Mesendoderm (in vitro differentiated cells): ENCODE measurements around the gene CRACR2A.

Experiments
- DNase-seq: peaks from one replicate; pipeline ENCODE4 v3.0.0; 2013
- H2AK5ac ChIP-seq: 2 replicates; pipeline ENCODE4 v1.6.1; 2013; ENCODE audit warnings: low read length, inconsistent platforms
- H2BK120ac ChIP-seq: 2 replicates; pipeline ENCODE4 v1.6.1; 2013; ENCODE audit warnings: low read depth, mild to moderate bottlenecking, low read length, moderate library complexity, mixed read lengths
- H2BK15ac ChIP-seq: replicated peaks from 2 replicates; pipeline ENCODE4 v1.6.1; 2013; ENCODE audit warnings: low read depth, mild to moderate bottlenecking, moderate library complexity
- H2BK5ac ChIP-seq: 2 replicates; pipeline ENCODE4 v1.6.1; 2013; ENCODE audit warnings: low read length, inconsistent platforms
- H3K18ac ChIP-seq: 2 replicates; pipeline ENCODE4 v1.6.1; 2013; ENCODE audit warnings: mild to moderate bottlenecking, low read length, mixed read lengths
- H3K23ac ChIP-seq: one replicate; pipeline ENCODE4 v1.6.1; 2013; ENCODE audit warnings: low read length
- H3K27ac ChIP-seq: 2 replicates; pipeline ENCODE4 v1.5.1; 2013; ENCODE audit warnings: low read depth, mild to moderate bottlenecking, inconsistent platforms, low read length, moderate library complexity
- H3K27me3 ChIP-seq: 2 replicates; pipeline ENCODE4 v1.6.1; 2013; ENCODE audit warnings: low read length, control low read depth, mild to moderate bottlenecking, inconsistent platforms; ENCODE audit not compliant: insufficient read depth, poor library complexity
- H3K36me3 ChIP-seq: 2 replicates; pipeline ENCODE4 v1.6.1; 2013; ENCODE audit warnings: low read length, inconsistent platforms; ENCODE audit not compliant: control insufficient read depth, insufficient read depth
- H3K4ac ChIP-seq: one replicate; pipeline ENCODE4 v1.6.1; 2013; ENCODE audit warnings: low read depth, mild to moderate bottlenecking, low read length, moderate library complexity
- H3K4me1 ChIP-seq: 2 replicates; pipeline ENCODE4 v1.6.1; 2013; ENCODE audit warnings: low read depth, low read length, inconsistent platforms; ENCODE audit not compliant: control insufficient read depth
- H3K4me2 ChIP-seq: 2 replicates; pipeline ENCODE4 v1.6.1; 2013; ENCODE audit warnings: low read length
- H3K4me3 ChIP-seq: 2 replicates; pipeline ENCODE4 v1.5.1; 2013; ENCODE audit warnings: mild to moderate bottlenecking, low read length
- H3K56ac ChIP-seq: one replicate; pipeline ENCODE4 v1.6.1; 2013; ENCODE audit warnings: low read length
- H3K79me1 ChIP-seq: 2 replicates; pipeline ENCODE4 v1.6.1; 2013; ENCODE audit warnings: low read length, inconsistent platforms
- H3K79me2 ChIP-seq: 2 replicates; pipeline ENCODE4 v1.6.1; 2013; ENCODE audit warnings: mild to moderate bottlenecking, low read length; ENCODE audit not compliant: control insufficient read depth, insufficient read depth
- H3K9ac ChIP-seq: 2 replicates; pipeline ENCODE4 v1.6.1; 2013; ENCODE audit warnings: low read length, inconsistent platforms
- H4K5ac ChIP-seq: one replicate; pipeline ENCODE4 v1.6.1; 2013; ENCODE audit warnings: low read length
- H4K8ac ChIP-seq: one replicate; pipeline ENCODE4 v1.6.1; 2013; ENCODE audit warnings: low read depth, mild to moderate bottlenecking, control low read depth, low read length, moderate library complexity
- WGBS: extraction: QIAGEN DNeasy Blood & Tissue Kit; methylation state at CpG from one replicate; pipeline ENCODE4 v1.1.7; 2013; ENCODE audit warnings: low lambda C conversion rate, missing lambda C conversion rate; ENCODE audit not compliant: insufficient coverage; ENCODE audit errors: extremely low coverage; 5-methylcytosine and 5-hydroxymethylcytosine counted together

Gene CRACR2A

DNA sequence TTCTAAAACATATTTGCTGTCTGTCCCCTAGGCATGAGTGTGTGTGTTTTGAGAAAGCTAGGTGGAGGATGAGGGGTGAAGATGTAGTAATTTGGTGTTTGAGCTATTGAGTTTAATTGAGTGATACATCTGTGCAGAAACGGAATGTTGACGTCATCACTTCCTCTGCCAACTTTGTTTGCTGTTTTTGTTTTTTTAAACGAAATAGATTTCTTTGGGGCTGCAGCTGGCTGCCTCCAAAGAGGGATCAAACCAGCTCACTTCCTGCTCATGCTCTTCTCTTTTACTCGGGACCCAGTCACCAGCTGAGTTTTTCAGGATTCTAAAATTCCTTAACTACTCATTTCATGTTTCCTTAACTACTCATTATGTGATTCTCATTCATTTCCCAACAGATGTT is 19.5 kb upstream of the CRACR2A start:
- H3K4me2 ChIP-seq, result no peak overlapping the region
- H3K23ac ChIP-seq, result no peak overlapping the region
- no peak overlapping the region for H3K18ac ChIP-seq
- no peak overlapping the region for H2BK15ac ChIP-seq
- no peak overlapping the region for H2BK120ac ChIP-seq
- H3K79me1 ChIP-seq, result no peaks in the 10 kb centered on the region
- no peak overlapping the region for H4K8ac ChIP-seq
- H3K4ac ChIP-seq, result no peak overlapping the region
- no peaks in the 10 kb centered on the region for H3K4me1 ChIP-seq
- no peaks in the 10 kb centered on the region for H3K79me2 ChIP-seq
- no CpG with 5 or more reads among the region's 4 CpGs for WGBS
- no peak overlapping the region for H2AK5ac ChIP-seq
- no peak overlapping the region for H3K56ac ChIP-seq
- no peak overlapping the region for H3K4me3 ChIP-seq
- no peaks in the 10 kb centered on the region for H3K27me3 ChIP-seq
- H4K5ac ChIP-seq, result no peak overlapping the region
- no peak overlapping the region for H3K9ac ChIP-seq
- no peak for DNase-seq
- no peak overlapping the region for H3K27ac ChIP-seq
- no peaks in the 10 kb centered on the region for H3K36me3 ChIP-seq
- H2BK5ac ChIP-seq, result no peak overlapping the region

GRCh38 chr12:3771853-3772252 is 18.9 kb upstream of the CRACR2A start:
- Histone ChIP-seq H3K23ac (no peak overlapping the region), H3K36me3 (no peaks in the 10 kb centered on the region), H3K18ac (no peak overlapping the region), H3K79me2 (no peaks in the 10 kb centered on the region), H3K4me1 (no peaks in the 10 kb centered on the region), H3K9ac (no peak overlapping the region), H3K4me2 (no peak overlapping the region), H3K56ac (no peak overlapping the region), H2BK15ac (no peak overlapping the region), H3K4ac (no peak overlapping the region), H3K27ac (no peak overlapping the region), H3K27me3 (no peaks in the 10 kb centered on the region), H3K4me3 (no peak overlapping the region), H3K79me1 (no peaks in the 10 kb centered on the region), H2BK5ac (no peak overlapping the region), H2BK120ac (no peak overlapping the region), H4K5ac (no peak overlapping the region), H2AK5ac (no peak overlapping the region), H4K8ac (no peak overlapping the region)
- no peak for DNase-seq
- no CpG with 5 or more reads among the region's 1 CpG for WGBS

- H3K4me2 ChIP-seq, result no peak overlapping the region
- no peaks in the 10 kb centered on the region for H3K27me3 ChIP-seq
- no CpG with 5 or more reads among the region's 1 CpG for WGBS
- H3K18ac ChIP-seq, result no peak overlapping the region
- H2AK5ac ChIP-seq, result no peak overlapping the region
- no peak overlapping the region for H2BK15ac ChIP-seq
- no peaks in the 10 kb centered on the region for H3K36me3 ChIP-seq
- H3K79me2 ChIP-seq, result no peaks in the 10 kb centered on the region
- no peaks in the 10 kb centered on the region for H3K79me1 ChIP-seq
- no peak overlapping the region for H4K5ac ChIP-seq
- H3K56ac ChIP-seq, result no peak overlapping the region
- H3K4me1 ChIP-seq, result no peaks in the 10 kb centered on the region
- no peak overlapping the region for H3K27ac ChIP-seq
- no peak for DNase-seq
- H3K4me3 ChIP-seq, result no peak overlapping the region
- H4K8ac ChIP-seq, result no peak overlapping the region
- H3K23ac ChIP-seq, result no peak overlapping the region
- H2BK120ac ChIP-seq, result no peak overlapping the region
- no peak overlapping the region for H2BK5ac ChIP-seq
- no peak overlapping the region for H3K4ac ChIP-seq
- no peak overlapping the region for H3K9ac ChIP-seq
Observed at GRCh38 chr12:3770891-3771290, 18.0 kb upstream of the CRACR2A start.

DNA sequence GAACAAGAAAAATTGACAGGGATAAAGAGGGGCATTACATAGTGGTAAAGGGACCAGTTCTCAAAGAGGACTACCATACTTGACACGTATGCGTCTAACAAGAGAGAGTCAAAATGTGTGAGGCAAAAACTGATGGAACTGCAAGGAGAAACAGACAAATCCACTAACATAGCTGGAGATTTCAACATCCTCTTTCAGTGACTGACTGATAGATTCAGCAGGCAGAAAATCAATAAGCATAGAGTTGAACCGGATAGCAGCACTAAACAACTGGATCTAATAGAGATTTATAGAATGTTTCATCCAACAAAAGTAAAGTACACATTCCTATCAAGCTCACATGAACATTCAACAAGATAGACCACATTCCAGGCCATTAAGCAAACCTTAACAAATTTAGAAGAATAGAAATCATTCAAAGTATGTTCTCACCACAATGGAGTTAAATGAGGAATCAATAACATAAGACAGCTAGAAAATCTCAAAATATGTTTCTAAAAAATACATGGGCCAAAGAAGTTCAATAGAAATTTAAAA is 16.1 kb upstream of the CRACR2A start:
- Histone ChIP-seq H3K56ac (no peak overlapping the region), H2BK5ac (no peak overlapping the region), H3K79me1 (no peaks in the 10 kb centered on the region), H4K5ac (no peak overlapping the region), H2AK5ac (no peak overlapping the region), H3K27me3 (no peaks in the 10 kb centered on the region), H3K4ac (no peak overlapping the region), H3K9ac (no peak overlapping the region), H2BK15ac (no peak overlapping the region), H3K36me3 (no peaks in the 10 kb centered on the region), H4K8ac (no peak overlapping the region), H3K27ac (no peak overlapping the region), H2BK120ac (no peak overlapping the region), H3K18ac (no peak overlapping the region), H3K4me2 (no peak overlapping the region), H3K4me3 (no peak overlapping the region), H3K23ac (no peak overlapping the region), H3K4me1 (no peaks in the 10 kb centered on the region), H3K79me2 (no peaks in the 10 kb centered on the region)
- WGBS, result no CpG with 5 or more reads among the region's 3 CpGs
- no peak for DNase-seq

DNA sequence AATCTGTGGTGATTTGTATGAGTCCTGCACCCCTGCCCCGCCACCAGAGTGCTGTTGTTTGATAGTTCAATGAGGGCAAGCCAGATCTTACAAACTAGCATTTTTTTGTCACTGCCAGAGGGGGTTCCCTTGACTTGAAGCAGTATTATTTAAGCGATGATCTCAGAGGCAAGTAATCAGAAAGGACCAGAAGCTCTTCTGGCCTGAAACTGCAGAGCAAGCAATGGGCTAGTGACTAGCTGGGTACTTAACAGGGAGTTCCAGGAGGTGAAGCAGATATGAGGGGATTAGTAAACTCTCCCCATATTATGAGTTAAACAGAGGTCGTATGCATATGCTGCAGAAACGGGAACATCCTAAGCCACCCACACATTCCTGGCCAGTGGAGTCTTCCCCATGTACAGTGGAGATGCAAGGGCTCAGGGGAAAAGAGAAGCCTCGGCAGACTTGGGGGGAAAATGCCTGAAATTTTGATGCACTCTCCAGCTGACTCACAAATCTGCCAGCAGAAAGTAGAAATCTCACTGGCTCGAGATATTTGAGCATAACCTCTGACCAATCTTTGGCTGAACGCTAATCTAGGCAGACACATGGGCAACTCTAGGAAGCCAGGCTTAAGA is 8.3 kb upstream of the CRACR2A start:
- WGBS, result no CpG with 5 or more reads among the region's 7 CpGs
- Histone ChIP-seq H3K56ac (no peak overlapping the region), H2AK5ac (no peak overlapping the region), H3K36me3 (no peaks in the 10 kb centered on the region), H3K4ac (no peak overlapping the region), H3K4me1 (no peaks in the 10 kb centered on the region), H3K4me3 (no peak overlapping the region), H3K27ac (no peak overlapping the region), H3K79me1 (no peaks in the 10 kb centered on the region), H3K9ac (no peak overlapping the region), H3K79me2 (no peaks in the 10 kb centered on the region), H2BK120ac (no peak overlapping the region), H3K23ac (no peak overlapping the region), H2BK5ac (no peak overlapping the region), H2BK15ac (no peak overlapping the region), H4K5ac (no peak overlapping the region), H3K4me2 (no peak overlapping the region), H4K8ac (no peak overlapping the region), H3K27me3 (no peaks in the 10 kb centered on the region), H3K18ac (no peak overlapping the region)
- no peak for DNase-seq

DNA sequence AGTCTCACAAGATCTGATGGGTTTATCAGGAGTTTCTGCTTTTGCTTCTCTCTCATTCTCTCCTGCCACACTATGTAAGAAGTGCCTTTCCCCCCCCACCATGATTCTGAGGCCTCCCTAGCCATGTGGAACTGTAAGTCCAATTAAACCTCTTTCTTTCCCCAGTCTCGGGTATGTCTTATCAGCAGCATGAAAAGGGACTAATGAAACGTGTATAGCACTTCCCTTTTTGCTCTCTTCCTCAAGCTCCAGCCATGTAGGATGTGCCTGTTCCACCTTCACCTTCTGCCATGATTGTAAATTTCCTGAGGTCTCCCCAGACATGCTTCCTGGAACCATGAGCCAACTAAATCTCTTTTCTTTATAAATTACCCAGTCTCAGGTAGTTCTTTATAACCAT is 7.0 kb upstream of the CRACR2A start:
- no peaks in the 10 kb centered on the region for H3K79me1 ChIP-seq
- H3K4me1 ChIP-seq, result no peaks in the 10 kb centered on the region
- H3K56ac ChIP-seq, result no peak overlapping the region
- no peak overlapping the region for H3K23ac ChIP-seq
- no peak overlapping the region for H3K4me2 ChIP-seq
- no peak overlapping the region for H2BK5ac ChIP-seq
- no peak for DNase-seq
- H3K36me3 ChIP-seq, result no peaks in the 10 kb centered on the region
- H3K27me3 ChIP-seq, result no peaks in the 10 kb centered on the region
- H3K4ac ChIP-seq, result no peak overlapping the region
- no peak overlapping the region for H2BK120ac ChIP-seq
- H3K18ac ChIP-seq, result no peak overlapping the region
- H4K8ac ChIP-seq, result no peak overlapping the region
- no peak overlapping the region for H2BK15ac ChIP-seq
- no peak overlapping the region for H4K5ac ChIP-seq
- no CpG with 5 or more reads among the region's 2 CpGs for WGBS
- H3K4me3 ChIP-seq, result no peak overlapping the region
- H3K79me2 ChIP-seq, result no peaks in the 10 kb centered on the region
- no peak overlapping the region for H3K27ac ChIP-seq
- H2AK5ac ChIP-seq, result no peak overlapping the region
- H3K9ac ChIP-seq, result no peak overlapping the region
